ENCODE data around the gene PLEKHA5. TPM values are rescaled to one million over a fixed set of nuclear protein-coding genes. Genes with fewer than 3 reads are reported as not detected.

PLEKHA5 gene
- total and polyA plus RNA-seq, 4 donors: 4.9 to 88.5 (median 20.9) TPM

DNA sequence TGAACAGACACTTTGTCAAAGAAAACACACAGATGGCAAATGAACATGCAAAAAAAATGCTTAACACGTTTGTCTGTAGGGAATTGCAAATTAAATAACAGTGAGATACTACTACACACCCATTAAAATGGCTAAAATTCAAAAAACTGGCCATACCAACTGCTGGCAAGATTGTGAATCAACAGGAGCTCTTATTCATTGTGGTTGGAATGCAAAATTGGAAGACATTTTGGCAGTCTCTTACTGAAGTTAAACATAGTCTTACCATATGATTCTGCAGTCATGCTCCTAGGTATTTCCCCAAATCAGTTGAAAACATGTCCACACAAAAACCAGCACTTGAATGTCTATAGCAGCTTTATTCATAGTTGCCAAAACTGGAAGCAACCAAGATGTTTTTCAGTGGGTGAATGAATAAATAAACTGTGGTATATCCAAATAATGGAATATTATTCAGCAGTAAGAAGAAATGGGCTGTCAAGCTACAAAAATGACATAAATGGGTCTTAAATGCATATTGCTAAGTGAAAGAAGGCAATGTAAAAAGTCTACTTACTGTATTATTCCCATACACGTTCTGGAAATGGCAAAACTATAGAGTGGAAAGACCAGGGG lies 91.4 kb downstream of the PLEKHA5 start:
- Histone ChIP-seq H3K9me3 (ENCODE audit: control insufficient read depth in 4 of 4, insufficient read depth in 3 of 4, low read length in 3 of 4) (peaks cover 0 to 2% (median 0%) of the 10 kb centered on the region in 4 donors), H3K27me3 (ENCODE audit: control insufficient read depth in 3 of 3, insufficient read depth in 3 of 3, low read length in 2 of 3) (no peaks in the 10 kb centered on the region), H3K4me3 (no peak overlapping the region), H3K9ac (ENCODE audit: insufficient read depth in 1 of 2, low read length in 2 of 2) (no peak overlapping the region), H3K4me1 (ENCODE audit: control insufficient read depth in 5 of 5, insufficient read depth in 5 of 5, low read length in 5 of 5) (peaks cover 0 to 13% (median 0%) of the 10 kb centered on the region in 5 donors), H3K36me3 (ENCODE audit: control insufficient read depth in 4 of 4, insufficient read depth in 4 of 4, low read length in 4 of 4) (no peaks in the 10 kb centered on the region), H3K27ac (ENCODE audit: low read depth in 1 of 2, low read length in 1 of 2) (no peak overlapping the region)
- WGBS, 2 donors: 89 to 93% methylated on average over 2 of the region's 2 CpGs
- ATAC-seq (ENCODE audit: insufficient read depth, low FRiP score) (no peak), DNase-seq (no peak)
- TF ChIP-seq, protein P1, sequence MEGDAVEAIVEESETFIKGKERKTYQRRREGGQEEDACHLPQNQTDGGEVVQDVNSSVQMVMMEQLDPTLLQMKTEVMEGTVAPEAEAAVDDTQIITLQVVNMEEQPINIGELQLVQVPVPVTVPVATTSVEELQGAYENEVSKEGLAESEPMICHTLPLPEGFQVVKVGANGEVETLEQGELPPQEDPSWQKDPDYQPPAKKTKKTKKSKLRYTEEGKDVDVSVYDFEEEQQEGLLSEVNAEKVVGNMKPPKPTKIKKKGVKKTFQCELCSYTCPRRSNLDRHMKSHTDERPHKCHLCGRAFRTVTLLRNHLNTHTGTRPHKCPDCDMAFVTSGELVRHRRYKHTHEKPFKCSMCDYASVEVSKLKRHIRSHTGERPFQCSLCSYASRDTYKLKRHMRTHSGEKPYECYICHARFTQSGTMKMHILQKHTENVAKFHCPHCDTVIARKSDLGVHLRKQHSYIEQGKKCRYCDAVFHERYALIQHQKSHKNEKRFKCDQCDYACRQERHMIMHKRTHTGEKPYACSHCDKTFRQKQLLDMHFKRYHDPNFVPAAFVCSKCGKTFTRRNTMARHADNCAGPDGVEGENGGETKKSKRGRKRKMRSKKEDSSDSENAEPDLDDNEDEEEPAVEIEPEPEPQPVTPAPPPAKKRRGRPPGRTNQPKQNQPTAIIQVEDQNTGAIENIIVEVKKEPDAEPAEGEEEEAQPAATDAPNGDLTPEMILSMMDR (IDR thresholded peaks at IDR 0.05; ENCODE audit: control extremely low read depth, extremely low read depth): no peak

DNA sequence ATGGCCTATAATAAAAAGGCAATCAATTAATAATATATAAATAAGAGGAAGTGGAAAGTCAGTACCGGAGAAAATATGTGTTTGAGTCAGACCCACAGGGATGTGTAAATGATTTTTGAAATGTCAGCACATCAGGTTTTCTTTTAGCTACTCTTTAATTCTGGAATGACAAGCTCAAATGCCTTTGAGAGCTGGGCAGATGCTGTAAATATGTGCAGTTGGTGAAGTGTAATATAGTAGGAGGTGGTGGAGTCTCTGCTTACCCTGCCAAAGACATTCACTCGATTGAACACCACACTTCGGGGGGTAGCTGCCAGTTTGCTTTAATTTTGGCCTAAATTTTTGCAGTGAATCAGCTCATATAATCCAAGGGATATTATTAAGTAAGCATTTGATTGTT lies 93.0 kb downstream of the PLEKHA5 start:
- peak overlapping the region in 1 of 2 donors; percentile 53 for H3K27ac ChIP-seq (ENCODE audit: low read depth in 1 of 2, low read length in 1 of 2)

DNA sequence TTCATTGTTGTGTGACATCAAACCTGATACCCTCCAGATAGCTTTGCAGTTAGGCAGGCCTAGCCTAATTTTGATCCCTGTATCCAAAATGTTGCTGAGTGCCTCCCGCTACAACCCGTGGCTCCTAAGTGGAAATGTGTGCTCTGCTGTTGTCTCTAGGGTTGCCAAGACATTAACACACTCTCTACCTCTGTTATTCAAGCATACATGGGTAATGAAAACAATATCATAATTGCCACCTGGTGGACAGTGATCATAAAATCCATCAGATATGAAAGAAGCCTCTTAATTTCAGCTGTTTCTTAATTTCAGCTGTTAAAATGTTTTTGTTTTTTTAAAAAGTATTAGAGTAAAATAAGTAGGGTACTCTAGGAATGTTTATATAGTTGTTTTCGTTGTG lies 93.5 kb downstream of the PLEKHA5 start:
- DNase-seq: no peak
- H3K4me1 ChIP-seq (ENCODE audit: control insufficient read depth in 5 of 5, insufficient read depth in 5 of 5, low read length in 5 of 5): peaks cover 0 to 17% (median 0%) of the 10 kb centered on the region in 5 donors
- no peak overlapping the region for H3K9ac ChIP-seq (ENCODE audit: insufficient read depth in 1 of 2, low read length in 2 of 2)
- H3K9me3 ChIP-seq (ENCODE audit: control insufficient read depth in 4 of 4, insufficient read depth in 3 of 4, low read length in 3 of 4): peaks cover 0 to 2% (median 0%) of the 10 kb centered on the region in 4 donors
- TF ChIP-seq, protein P1 (IDR thresholded peaks at IDR 0.05; ENCODE audit: control extremely low read depth, extremely low read depth): no peak
- no peak overlapping the region for H3K4me3 ChIP-seq
- no peaks in the 10 kb centered on the region for H3K36me3 ChIP-seq (ENCODE audit: control insufficient read depth in 4 of 4, insufficient read depth in 4 of 4, low read length in 4 of 4)
- no peaks in the 10 kb centered on the region for H3K27me3 ChIP-seq (ENCODE audit: control insufficient read depth in 3 of 3, insufficient read depth in 3 of 3, low read length in 2 of 3)
- no peak for ATAC-seq (ENCODE audit: insufficient read depth, low FRiP score)
- 63 to 78% methylated on average over 3 of the region's 3 CpGs for WGBS, 2 donors
- peak overlapping the region in 1 of 2 donors; percentile 53 for H3K27ac ChIP-seq (ENCODE audit: low read depth in 1 of 2, low read length in 1 of 2)

More for the DNA sequence above, 93.0 kb downstream of the PLEKHA5 start:
- H3K27me3 ChIP-seq (ENCODE audit: control insufficient read depth in 3 of 3, insufficient read depth in 3 of 3, low read length in 2 of 3): no peaks in the 10 kb centered on the region
- WGBS, 2 donors: 68 to 78% methylated on average over 3 of the region's 3 CpGs
- no peak overlapping the region for H3K4me3 ChIP-seq
- no peaks in the 10 kb centered on the region for H3K36me3 ChIP-seq (ENCODE audit: control insufficient read depth in 4 of 4, insufficient read depth in 4 of 4, low read length in 4 of 4)
- peaks cover 0 to 13% (median 0%) of the 10 kb centered on the region in 5 donors for H3K4me1 ChIP-seq (ENCODE audit: control insufficient read depth in 5 of 5, insufficient read depth in 5 of 5, low read length in 5 of 5)
- TF ChIP-seq, protein P1 (IDR thresholded peaks at IDR 0.05; ENCODE audit: control extremely low read depth, extremely low read depth): no peak
- no peak for DNase-seq
- no peak overlapping the region for H3K9ac ChIP-seq (ENCODE audit: insufficient read depth in 1 of 2, low read length in 2 of 2)
- peaks cover 0 to 2% (median 0%) of the 10 kb centered on the region in 4 donors for H3K9me3 ChIP-seq (ENCODE audit: control insufficient read depth in 4 of 4, insufficient read depth in 3 of 4, low read length in 3 of 4)
- no peak for ATAC-seq (ENCODE audit: insufficient read depth, low FRiP score)

All from lung (tissue), 12 donors.